Stimulated activated CD8-positive, alpha-beta memory T cell treated with anti-CD3 and anti-CD28 coated beads, Interleukin-2, amount 100 ng/mL, for 1 hour (primary cell): ENCODE measurements around the gene LYPD4.
A peak's percentile ranks its signal among the peaks of the same experiment; 100 is the strongest.

ENCODE experiments used
- DNase-seq, 2 donors: peaks; one replicate each; pipeline ENCODE4 v3.0.0-alpha.2; 2020; ENCODE audit warnings: low read depth in 2 of 2

The LYPD4 gene

DNA sequence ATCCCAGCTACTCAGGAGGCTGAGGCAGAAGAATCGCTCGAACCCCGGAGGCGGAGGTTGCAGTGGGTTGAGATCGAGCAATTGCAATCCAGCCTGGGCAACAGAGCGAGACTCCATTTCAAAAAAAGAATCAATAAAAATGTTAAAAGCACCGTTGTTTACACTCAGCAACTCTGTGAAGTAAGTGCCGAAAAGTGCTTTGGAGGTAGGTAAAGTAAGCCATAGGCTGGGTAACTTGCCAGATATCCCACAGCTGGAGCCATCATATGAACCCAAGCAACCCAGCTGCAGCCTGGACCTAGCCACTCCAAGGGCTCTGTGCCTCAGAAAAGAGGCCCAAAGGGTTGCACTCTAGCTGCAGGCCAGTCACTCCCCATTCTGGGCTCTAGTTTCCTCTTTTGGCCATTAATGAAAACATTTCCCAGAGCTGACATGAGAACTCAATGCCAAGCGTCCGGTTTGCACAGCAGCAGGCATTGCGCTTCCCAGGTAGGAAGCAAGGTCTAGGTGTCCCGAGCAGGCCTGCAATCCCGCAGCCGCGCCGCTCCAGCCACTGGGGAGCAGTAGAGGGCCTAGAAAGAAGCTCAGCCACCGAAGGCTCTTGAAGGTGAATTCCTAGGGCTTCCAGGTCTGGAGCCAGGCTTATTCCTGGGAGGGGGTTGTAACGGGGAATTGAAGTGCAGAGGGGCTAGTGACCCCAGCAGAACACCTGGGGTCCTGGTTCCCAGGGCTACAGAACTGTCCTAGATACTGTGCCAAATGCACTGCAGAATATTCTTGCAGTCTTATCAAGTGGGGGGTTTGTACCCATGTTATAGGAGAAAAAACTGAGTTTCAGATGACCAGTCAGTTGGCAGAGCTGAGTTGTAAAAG, 28.5 kb upstream of the LYPD4 start:
- peak; percentile 38 to 55 for DNase-seq

DNA sequence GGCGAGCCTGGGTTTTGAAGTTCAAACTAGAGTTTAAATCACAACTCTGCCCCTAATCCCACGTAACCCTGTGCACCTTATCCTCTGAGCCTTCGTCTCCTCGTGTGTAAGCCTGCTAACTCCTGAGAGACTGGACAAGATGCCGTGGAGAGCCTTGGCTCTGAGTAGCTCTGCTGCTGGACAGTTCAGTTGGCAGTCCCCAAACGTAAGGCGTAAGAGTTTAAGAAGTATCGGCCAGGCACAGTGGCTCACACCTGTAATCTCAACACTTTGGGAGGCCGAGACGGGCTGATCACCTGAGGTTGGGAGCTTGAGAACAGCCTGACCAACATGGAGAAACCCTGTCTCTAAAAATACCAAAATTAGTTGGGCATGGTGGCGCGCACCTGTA, 27.9 kb upstream of the LYPD4 start:
- DNase-seq: no peak

DNA sequence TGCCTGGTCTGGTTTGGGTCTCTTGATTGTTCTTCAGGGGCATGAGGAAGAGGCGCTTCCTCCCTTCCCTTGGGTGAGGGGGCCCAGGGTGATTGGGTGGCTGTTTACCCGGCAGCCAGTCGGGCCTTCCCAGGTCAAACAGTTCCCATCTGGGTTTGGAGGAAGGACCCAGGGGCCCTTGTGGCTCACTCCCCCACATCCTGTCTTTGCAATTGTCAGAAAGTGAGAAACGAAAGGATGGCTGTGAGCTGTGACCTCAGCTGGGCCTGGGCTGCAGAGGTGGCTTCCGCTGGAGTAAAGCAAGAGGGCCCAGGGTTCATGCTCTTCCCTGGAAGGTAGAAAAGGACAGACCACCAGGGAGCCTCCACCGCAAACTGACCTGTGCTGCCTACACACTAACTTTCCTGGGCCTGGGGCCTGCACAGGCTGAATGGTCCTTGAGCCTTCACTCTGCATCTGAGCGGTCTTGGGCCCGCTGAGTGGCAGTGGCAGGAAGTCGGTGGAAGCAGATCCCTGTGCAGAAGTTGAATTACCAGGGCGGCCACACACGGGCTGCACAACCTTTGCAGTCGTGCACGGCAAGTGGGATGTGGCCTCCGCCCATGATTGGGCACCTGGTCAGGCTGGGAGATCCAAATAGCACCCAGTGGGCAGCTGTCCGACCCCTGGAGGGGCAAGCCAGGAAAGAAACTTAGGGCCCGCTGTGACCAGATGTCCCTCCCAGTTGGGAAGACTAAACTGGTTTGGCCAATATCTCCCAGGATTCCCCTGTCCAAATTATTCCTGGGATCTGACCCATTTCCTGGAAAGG, 27.3 kb upstream of the LYPD4 start:
- peak; percentile 27 to 33 for DNase-seq

DNA sequence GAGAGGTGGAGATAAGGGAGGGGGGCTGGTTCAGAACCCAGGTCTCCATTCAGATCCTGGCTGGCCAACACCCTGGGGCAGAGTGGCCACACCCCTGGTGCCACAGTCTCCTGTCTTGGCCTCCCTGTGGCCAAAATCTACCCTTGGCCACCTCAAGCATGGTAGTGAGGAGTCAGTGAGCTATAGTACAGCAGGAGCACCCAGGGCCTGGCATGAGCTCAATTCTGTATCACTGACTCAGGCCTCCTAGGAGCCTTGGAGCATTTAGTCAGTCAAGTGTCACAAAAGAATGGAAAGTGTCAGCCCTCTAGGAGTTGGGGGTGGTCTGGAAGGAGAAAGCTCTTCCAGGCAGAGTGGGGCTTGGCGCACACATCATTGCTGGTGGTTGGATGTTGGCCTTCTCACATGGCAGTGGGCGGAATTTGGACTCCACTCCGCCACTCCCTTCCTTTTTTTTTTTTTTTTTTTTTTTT, 26.0 kb upstream of the LYPD4 start:
- no peak for DNase-seq

GRCh38 chr19:41869374-41869955, 25.0 kb upstream of the LYPD4 start:
- DNase-seq: no peak

GRCh38 chr19:41868989-41869300, 24.5 kb upstream of the LYPD4 start:
- DNase-seq: no peak

DNA sequence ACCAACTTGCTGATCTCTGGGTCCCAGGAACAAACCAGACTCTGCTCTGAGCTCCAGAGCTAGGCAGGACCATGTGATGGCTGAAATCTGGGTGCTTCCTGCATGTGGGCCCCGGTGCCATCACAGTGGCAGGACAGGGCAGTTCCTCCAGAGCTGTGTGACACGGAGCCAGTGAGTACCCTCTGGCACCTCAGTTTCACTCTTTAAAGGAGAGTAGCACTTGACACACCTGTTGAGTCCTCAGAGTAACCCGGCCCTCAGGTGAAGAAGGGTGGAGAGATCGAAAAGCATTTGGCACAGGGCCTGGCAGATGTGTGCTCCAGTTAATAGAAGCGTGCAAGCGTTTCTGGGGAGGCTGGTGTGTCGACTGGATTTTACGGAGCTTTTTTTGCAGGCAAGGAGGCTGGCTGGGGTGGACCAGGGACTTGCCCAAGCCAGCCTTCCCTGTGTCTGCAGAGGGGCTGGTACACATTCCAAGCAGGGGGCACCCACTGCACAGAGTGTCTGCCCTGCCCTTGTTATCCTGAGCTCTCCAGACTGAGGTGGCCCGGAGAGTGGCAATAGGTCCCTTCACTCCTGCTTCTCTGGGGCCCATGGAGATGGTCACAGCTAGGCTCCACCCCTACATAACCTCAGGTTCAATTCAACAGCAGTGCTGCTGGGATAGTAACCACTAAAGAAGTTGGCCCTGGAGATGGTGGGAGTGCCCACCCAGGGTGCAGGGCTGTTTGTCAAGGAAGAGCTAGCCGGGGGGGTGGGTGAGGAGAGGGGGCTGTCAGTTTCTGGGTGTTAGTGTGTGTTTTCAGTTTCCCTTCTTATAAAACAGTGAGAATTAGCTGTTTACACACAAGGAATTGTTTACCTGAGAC, 23.9 kb upstream of the LYPD4 start:
- no peak for DNase-seq

- no peak for DNase-seq
Measured at GRCh38 chr19:41866284-41866683, 21.8 kb upstream of the LYPD4 start.

GRCh38 chr19:41864374-41864773, 19.9 kb upstream of the LYPD4 start:
- no peak for DNase-seq

DNA sequence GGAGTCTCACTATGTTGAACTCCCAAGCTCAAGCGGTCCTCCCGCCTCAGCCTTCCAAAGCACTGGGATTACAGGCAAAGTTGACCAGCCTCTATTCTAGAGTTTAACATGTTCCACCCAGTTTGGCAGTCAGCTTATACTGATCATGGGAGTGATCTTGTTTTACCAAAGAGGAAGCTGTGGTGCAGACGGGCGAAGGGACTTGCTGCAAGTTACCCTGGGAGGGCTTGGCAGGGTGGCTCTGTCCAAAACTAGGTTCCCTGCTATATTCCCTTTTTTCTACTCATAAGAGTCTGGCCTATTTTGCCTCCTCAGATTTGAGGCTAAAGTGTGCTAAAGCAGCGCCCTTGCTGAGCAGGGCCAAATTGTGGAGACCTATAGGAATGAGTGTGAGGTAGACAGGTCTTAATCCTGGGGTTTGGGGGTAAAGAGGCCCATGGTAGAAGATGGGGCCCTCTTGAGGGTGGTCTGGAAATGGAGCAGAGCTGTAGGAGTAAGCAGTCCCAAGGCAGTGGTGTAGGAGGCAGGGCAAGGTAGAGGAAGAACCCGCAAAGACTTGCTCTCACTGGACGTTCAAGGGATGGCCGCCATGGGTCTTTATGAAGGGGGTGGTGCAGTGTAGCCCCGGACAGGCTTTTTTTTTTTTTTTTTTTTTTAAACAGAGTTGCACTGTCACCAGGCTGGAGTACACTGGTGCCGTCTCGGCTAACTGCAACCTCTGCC, 18.9 kb upstream of the LYPD4 start:
- no peak for DNase-seq

DNA sequence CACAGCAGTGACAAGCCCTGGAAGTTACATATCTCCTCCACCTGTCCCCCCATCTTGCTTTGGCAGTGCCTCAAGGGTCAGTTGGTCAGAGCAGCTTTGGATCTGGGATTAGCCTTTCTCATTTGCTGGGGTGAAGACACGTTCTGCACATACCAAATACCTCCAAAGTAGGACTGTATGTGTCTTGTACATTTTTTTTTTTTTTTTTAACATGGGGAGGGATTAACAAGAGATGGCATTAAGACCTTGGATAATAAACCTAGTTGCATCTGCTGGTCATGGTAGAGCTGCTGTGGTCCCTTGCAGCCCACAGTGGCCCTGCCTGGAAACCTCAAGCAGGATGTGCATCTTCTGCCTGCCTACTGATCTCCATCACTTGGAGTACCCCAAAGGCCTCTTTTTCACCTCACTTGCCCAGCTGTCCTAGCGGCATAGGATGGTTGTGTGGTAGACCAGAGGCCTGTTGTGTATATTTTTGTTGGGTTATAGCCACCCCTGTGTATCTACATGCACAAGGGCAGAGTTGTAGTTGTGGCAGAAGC, 18.0 kb upstream of the LYPD4 start:
- no peak for DNase-seq

GRCh38 chr19:41861846-41862245, 17.4 kb upstream of the LYPD4 start:
- DNase-seq: no peak

- no peak for DNase-seq
Measured at GRCh38 chr19:41861116-41861768, 16.8 kb upstream of the LYPD4 start.

GRCh38 chr19:41860419-41861115, 16.1 kb upstream of the LYPD4 start:
- no peak for DNase-seq

- peak; percentile 96 to 97 for DNase-seq
Measured at GRCh38 chr19:41859618-41860418, 15.3 kb upstream of the LYPD4 start, which contains the start of gene RPS19. Gene RPS19, plus strand, starts transcription at chr19:41860255. Its CDS starts 520 bp downstream, at chr19:41860775.

DNA sequence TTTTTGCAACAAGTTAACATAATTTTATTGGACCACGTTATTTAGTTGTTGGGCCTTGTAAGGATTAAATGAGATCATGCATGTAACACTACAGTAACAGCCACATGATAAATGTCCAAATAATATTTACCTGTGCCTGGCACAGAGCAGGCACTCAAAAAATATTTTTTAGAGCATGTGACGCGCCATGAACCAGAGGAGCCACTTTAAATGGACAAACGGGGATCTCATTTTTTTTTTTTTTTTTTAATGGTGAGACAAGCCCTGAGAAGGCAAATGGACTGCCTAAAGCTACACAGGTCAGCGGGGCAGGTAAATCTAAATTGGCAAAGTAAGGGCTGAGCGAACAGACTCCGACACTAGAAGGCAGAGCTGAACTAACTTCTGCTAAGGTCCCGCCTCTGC, 14.7 kb upstream of the LYPD4 start:
- no peak for DNase-seq

DNA sequence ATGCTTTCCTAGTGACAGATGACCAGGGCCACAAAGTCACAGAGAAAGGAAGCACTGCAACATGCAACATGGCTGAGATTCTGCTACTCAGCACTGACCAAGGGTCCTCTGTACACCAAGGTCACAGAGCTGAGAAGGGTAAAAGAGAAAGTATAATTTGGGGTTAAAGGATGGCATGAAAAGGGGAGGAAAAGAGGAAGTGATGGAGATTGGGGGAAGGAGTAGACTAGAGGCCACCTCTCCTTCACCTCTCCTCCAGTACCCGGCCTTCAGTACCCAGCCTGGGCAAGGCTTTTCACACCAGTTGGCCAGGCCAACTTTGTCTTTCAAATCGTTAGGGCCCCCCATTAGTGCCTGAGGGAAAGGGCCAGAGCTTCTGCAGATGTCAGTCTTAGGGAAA, 9.3 kb upstream of the LYPD4 start:
- no peak for DNase-seq

DNA sequence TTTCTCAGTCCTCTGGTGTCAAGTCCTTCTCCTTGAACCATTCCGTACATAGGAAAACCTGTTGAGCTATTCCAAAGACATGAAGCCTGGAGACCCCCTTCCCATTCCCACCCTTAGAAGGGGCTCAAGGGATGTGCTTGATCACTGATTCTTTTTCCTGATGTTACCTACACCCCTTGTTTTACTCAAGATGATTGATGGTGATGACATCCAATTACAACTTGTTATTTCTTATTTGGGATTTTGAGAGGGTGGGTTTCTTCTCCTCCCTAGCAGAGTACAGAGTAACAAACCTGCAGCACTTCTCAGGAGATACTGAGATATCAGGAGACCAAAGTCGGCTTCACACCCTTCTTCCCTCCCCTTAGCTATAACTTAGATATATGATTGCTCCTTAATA, 8.9 kb upstream of the LYPD4 start:
- DNase-seq: no peak

DNA sequence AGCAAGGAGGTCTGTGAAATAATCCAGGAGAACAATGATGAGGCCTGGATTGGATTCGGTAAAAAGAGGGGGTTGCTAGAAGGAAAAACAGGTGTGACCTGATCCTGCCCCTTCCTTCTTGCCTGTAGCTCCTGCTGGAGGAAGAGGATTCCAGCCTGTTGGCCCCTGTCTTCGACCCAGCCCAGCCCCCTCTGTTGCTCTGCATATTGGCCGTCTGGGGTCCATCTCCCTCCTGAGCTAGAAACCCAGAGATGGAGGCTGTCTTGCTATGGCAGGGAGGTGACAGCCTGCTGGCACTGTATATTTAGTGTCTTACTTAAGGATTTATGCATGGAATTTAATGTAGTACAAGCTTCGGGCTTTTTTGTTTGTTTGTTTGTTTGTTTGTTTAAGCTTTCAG, 7.0 kb upstream of the LYPD4 start:
- DNase-seq: no peak
